Tibial nerve (tissue), 4 donors: ENCODE results near the gene AKT1. TPM values are rescaled to one million over a fixed set of nuclear protein-coding genes. Genes with fewer than 3 reads are reported as not detected.

ENCODE experiments used
- DNase-seq, 2 donors: peaks; one replicate each; pipeline ENCODE4 v3.0.0-alpha.2; 2019; ENCODE audit warnings: low spot score in 2 of 2
- H3K27ac ChIP-seq, 4 donors: fragments of 200-600 bp; sonication (generic) in 3 of 4; one replicate each; pipeline ENCODE4 v1.5.1; 2017 to 2019; ENCODE audit warnings: mild to moderate bottlenecking in 1 of 4
- H3K27me3 ChIP-seq, 2 donors: fragments of 200-600 bp; sonication (generic) in 1 of 2; one replicate each; pipeline versions ENCODE4 v1.5.1 to v1.6.0; 2017 to 2019
- H3K36me3 ChIP-seq, 3 donors: fragments of 200-600 bp; sonication (generic); one replicate each; pipeline ENCODE4 v1.5.1; 2018 to 2019
- H3K4me1 ChIP-seq, 4 donors: fragments of 200-600 bp; sonication (generic) in 3 of 4; one replicate each; pipeline ENCODE4 v1.5.1; 2017 to 2019
- H3K4me3 ChIP-seq, 4 donors: fragments of 200-600 bp; sonication (generic) in 3 of 4; one replicate each; pipeline ENCODE4 v1.5.1; 2017 to 2019; ENCODE audit warnings: mild to moderate bottlenecking in 1 of 4, moderate library complexity in 1 of 4
- H3K9me3 ChIP-seq, 4 donors: fragments of 200-600 bp; sonication (generic) in 3 of 4; one replicate each; pipeline ENCODE4 v1.5.1; 2017 to 2019
- CTCF ChIP-seq, 5 experiments: fragments of 200-600 bp in 3 of 5; fragments of 450-650 bp in 2 of 5; sonication (generic) in 3 of 5; IDR thresholded peaks; one replicate each; pipeline ENCODE4 v1.5.1; 2016 to 2019; ENCODE audit warnings: antibody characterized with exemption in 5 of 5, mild to moderate bottlenecking in 3 of 5, moderate library complexity in 2 of 5
- EP300 ChIP-seq, 2 donors: sonication (generic); formaldehyde crosslinking; IDR thresholded peaks; one replicate each; pipeline ENCODE4 v1.6.1; 2017; ENCODE audit warnings: antibody characterized with exemption in 2 of 2, mild to moderate bottlenecking in 1 of 2
- POLR2A ChIP-seq, 2 donors: fragments of 450-650 bp; IDR thresholded peaks; one replicate each; pipeline ENCODE4 v1.6.1; 2017; ENCODE audit warnings: antibody characterized with exemption in 2 of 2, mild to moderate bottlenecking in 2 of 2, moderate library complexity in 2 of 2
- WGBS, 2 donors: methylation state at CpG; one replicate each; pipeline ENCODE4 v1.1.5; 2018; 5-methylcytosine and 5-hydroxymethylcytosine counted together
- total RNA-seq, 4 donors: library from RNA; depleted of rRNA; stranded (reverse); fragments of >200 nt; gene quantifications; one replicate each; pipeline ENCODE4 v1.1.0, GENCODE V29; 2016

Gene AKT1
- total RNA-seq, 4 donors from 2014 or later = 130 to 199 (median 144) TPM

- Histone ChIP-seq H3K27ac (peak overlapping the region in 1 of 4 donors; percentile 91), H3K4me3 (no peak overlapping the region), H3K4me1 (peaks cover 0 to 33% (median 27%) of the 10 kb centered on the region in 4 donors), H3K36me3 (peaks cover 0 to 22% (median 0%) of the 10 kb centered on the region in 3 donors), H3K9me3 (no peaks in the 10 kb centered on the region), H3K27me3 (no peaks in the 10 kb centered on the region)
- WGBS, 2 donors = 90 to 92% methylated on average over 16 to 18 of the region's 18 CpGs
- DNase-seq = no peak
- no peak for TF ChIP-seq POLR2A (IDR thresholded peaks at IDR 0.05)
- no peak for TF ChIP-seq EP300 (IDR thresholded peaks at IDR 0.05)
- TF ChIP-seq CTCF (IDR thresholded peaks at IDR 0.05) = no peak
Measured at GRCh38 chr14:104738375-104739019, 57.1 kb downstream of the AKT1 start.

- H3K9me3 ChIP-seq = no peaks in the 10 kb centered on the region
- H3K4me3 ChIP-seq = no peak overlapping the region
- H3K27me3 ChIP-seq = no peaks in the 10 kb centered on the region
- peak; percentile 78 to 80 for DNase-seq
- WGBS, 2 donors = 29 to 52% methylated on average over 13 to 24 of the region's 26 CpGs
- peak overlapping the region; percentile 62 to 92 (median 86) for H3K27ac ChIP-seq
- H3K36me3 ChIP-seq = peaks cover 0 to 14% (median 0%) of the 10 kb centered on the region in 3 donors
- peak; percentile 98 to 99 for TF ChIP-seq EP300 (IDR thresholded peaks at IDR 0.05)
- no peak for TF ChIP-seq POLR2A (IDR thresholded peaks at IDR 0.05)
- TF ChIP-seq CTCF (IDR thresholded peaks at IDR 0.05) = peak in 1 of 5 experiments; percentile 19
- H3K4me1 ChIP-seq = peaks cover 0 to 56% (median 43%) of the 10 kb centered on the region in 4 donors
Measured at GRCh38 chr14:104735830-104736642, 59.5 kb downstream of the AKT1 start.

GRCh38 chr14:104734991-104735779 lies 60.4 kb downstream of the AKT1 start:
- H3K27ac ChIP-seq = peak overlapping the region; percentile 62 to 92 (median 86)
- peaks cover 0 to 56% (median 43%) of the 10 kb centered on the region in 4 donors for H3K4me1 ChIP-seq
- 77 to 81% methylated on average over 29 of the region's 31 CpGs for WGBS, 2 donors
- TF ChIP-seq EP300 (IDR thresholded peaks at IDR 0.05) (no peak), CTCF (IDR thresholded peaks at IDR 0.05) (no peak), POLR2A (IDR thresholded peaks at IDR 0.05) (no peak)
- H3K4me3 ChIP-seq = no peak overlapping the region
- no peaks in the 10 kb centered on the region for H3K9me3 ChIP-seq
- no peaks in the 10 kb centered on the region for H3K27me3 ChIP-seq
- DNase-seq = no peak
- peaks cover 0 to 10% (median 0%) of the 10 kb centered on the region in 3 donors for H3K36me3 ChIP-seq

- no peaks in the 10 kb centered on the region for H3K27me3 ChIP-seq
- H3K9me3 ChIP-seq = no peaks in the 10 kb centered on the region
- TF ChIP-seq CTCF (IDR thresholded peaks at IDR 0.05) = no peak
- DNase-seq = no peak
- peaks cover 0 to 7% (median 0%) of the 10 kb centered on the region in 3 donors for H3K36me3 ChIP-seq
- peaks cover 0 to 56% (median 43%) of the 10 kb centered on the region in 4 donors for H3K4me1 ChIP-seq
- no peak overlapping the region for H3K4me3 ChIP-seq
- H3K27ac ChIP-seq = peak overlapping the region; percentile 62 to 92 (median 86)
- 94% methylated on average over 5 to 6 of the region's 9 CpGs for WGBS, 2 donors
Measured at GRCh38 chr14:104734601-104734990, 61.0 kb downstream of the AKT1 start.
